ENCODE results near the gene KLHL25. TPM values are rescaled to one million over a fixed set of nuclear protein-coding genes. Genes with fewer than 3 reads are reported as not detected.

The KLHL25 gene
- total RNA-seq, 1 donor from 2014 or later: 11.0 TPM

- Mint-ChIP-seq H3K9me3 (no peaks in the 10 kb centered on the region), H3K27me3 (ENCODE audit: insufficient read depth) (peaks cover 4% of the 10 kb centered on the region), H3K27ac (no peak overlapping the region), H3K36me3 (ENCODE audit: low read depth) (peaks cover 2% of the 10 kb centered on the region), H3K4me3 (peak overlapping the region; percentile 88), H3K4me1 (ENCODE audit: low read depth) (peaks cover 28% of the 10 kb centered on the region)
- DNase-seq (ENCODE audit: low spot score): no peak
- intact Hi-C loops (cut with micrococcal nuclease): loop anchor here (1.0 to 10.0 kb wide), 6 partner anchors 65 to 1871 kb away; partner anchors contain the start of genes AKAP13 and PDE8A
Measured at GRCh38 chr15:85795337-85796305, 896 bp upstream of the KLHL25 start.

- Mint-ChIP-seq H3K36me3 (ENCODE audit: low read depth) (peaks cover 6% of the 10 kb centered on the region), H3K27ac (peak overlapping the region; percentile 61), H3K9me3 (no peaks in the 10 kb centered on the region), H3K4me3 (peak overlapping the region; percentile 91), H3K27me3 (ENCODE audit: insufficient read depth) (peaks cover 4% of the 10 kb centered on the region), H3K4me1 (ENCODE audit: low read depth) (peaks cover 31% of the 10 kb centered on the region)
- peak; percentile 40 for DNase-seq (ENCODE audit: low spot score)
- intact Hi-C loops (cut with micrococcal nuclease): loop anchor here (1.0 to 10.0 kb wide), 8 partner anchors 9 to 1869 kb away; partner anchors contain the start of gene AKAP13
Measured at GRCh38 chr15:85793641-85794597, 806 bp downstream of the KLHL25 start.

- intact Hi-C loops (cut with micrococcal nuclease): loop anchor here (1.0 to 10.0 kb wide), 7 partner anchors 8 to 1868 kb away; partner anchors contain the start of gene AKAP13
- Mint-ChIP-seq H3K27me3 (ENCODE audit: insufficient read depth) (peaks cover 4% of the 10 kb centered on the region), H3K9me3 (no peaks in the 10 kb centered on the region), H3K4me1 (ENCODE audit: low read depth) (peaks cover 31% of the 10 kb centered on the region), H3K4me3 (peak overlapping the region; percentile 91), H3K27ac (peak overlapping the region; percentile 61), H3K36me3 (ENCODE audit: low read depth) (peaks cover 6% of the 10 kb centered on the region)
- DNase-seq (ENCODE audit: low spot score): no peak
Measured at GRCh38 chr15:85792912-85793590, 1.7 kb downstream of the KLHL25 start.

- Mint-ChIP-seq H3K4me3 (peak overlapping the region; percentile 91), H3K4me1 (ENCODE audit: low read depth) (peaks cover 37% of the 10 kb centered on the region), H3K27ac (no peak overlapping the region), H3K36me3 (ENCODE audit: low read depth) (peaks cover 9% of the 10 kb centered on the region), H3K9me3 (no peaks in the 10 kb centered on the region), H3K27me3 (ENCODE audit: insufficient read depth) (peaks cover 4% of the 10 kb centered on the region)
- intact Hi-C loops (cut with micrococcal nuclease): loop anchor here (5.0 to 10.0 kb wide), 5 partner anchors 175 to 1867 kb away; partner anchors contain the start of gene AKAP13
- no peak for DNase-seq (ENCODE audit: low spot score)
Measured at GRCh38 chr15:85792102-85792731, 2.5 kb downstream of the KLHL25 start.

- Mint-ChIP-seq H3K36me3 (ENCODE audit: low read depth) (peaks cover 9% of the 10 kb centered on the region), H3K9me3 (no peaks in the 10 kb centered on the region), H3K27me3 (ENCODE audit: insufficient read depth) (no peaks in the 10 kb centered on the region), H3K27ac (no peak overlapping the region), H3K4me3 (no peak overlapping the region), H3K4me1 (ENCODE audit: low read depth) (peaks cover 46% of the 10 kb centered on the region)
- DNase-seq (ENCODE audit: low spot score): no peak
- intact Hi-C loops (cut with micrococcal nuclease): loop anchor here (5.0 to 10.0 kb wide), 2 partner anchors 43 to 475 kb away; no protein-coding TSS in a partner anchor
Measured at GRCh38 chr15:85789496-85789875, 5.2 kb downstream of the KLHL25 start.

- DNase-seq (ENCODE audit: low spot score): no peak
- Mint-ChIP-seq H3K4me1 (ENCODE audit: low read depth) (peaks cover 49% of the 10 kb centered on the region), H3K9me3 (no peaks in the 10 kb centered on the region), H3K27me3 (ENCODE audit: insufficient read depth) (no peaks in the 10 kb centered on the region), H3K4me3 (no peak overlapping the region), H3K36me3 (ENCODE audit: low read depth) (peaks cover 9% of the 10 kb centered on the region), H3K27ac (no peak overlapping the region)
- intact Hi-C loops (cut with micrococcal nuclease): loop anchor here (5.0 to 10.0 kb wide), 2 partner anchors 43 to 474 kb away; no protein-coding TSS in a partner anchor
Measured at GRCh38 chr15:85788771-85789495, 5.8 kb downstream of the KLHL25 start.

- Mint-ChIP-seq H3K4me3 (peak overlapping the region; percentile 65), H3K4me1 (ENCODE audit: low read depth) (peaks cover 49% of the 10 kb centered on the region)
Measured at GRCh38 chr15:85786781-85787114, 8.0 kb downstream of the KLHL25 start.

GRCh38 chr15:85785887-85786780, 8.6 kb downstream of the KLHL25 start:
- no peak for DNase-seq (ENCODE audit: low spot score)
- Mint-ChIP-seq H3K9me3 (no peaks in the 10 kb centered on the region), H3K27me3 (ENCODE audit: insufficient read depth) (no peaks in the 10 kb centered on the region), H3K4me1 (ENCODE audit: low read depth) (peaks cover 52% of the 10 kb centered on the region), H3K36me3 (ENCODE audit: low read depth) (peaks cover 14% of the 10 kb centered on the region), H3K4me3 (peak overlapping the region; percentile 68), H3K27ac (peak overlapping the region; percentile 86)
- intact Hi-C loops (cut with micrococcal nuclease): loop anchor here (1.0 to 10.0 kb wide), 4 partner anchors 7 to 471 kb away; no protein-coding TSS in a partner anchor

More at GRCh38 chr15:85786781-85787114, 8.0 kb downstream of the KLHL25 start:
- Mint-ChIP-seq H3K36me3 (ENCODE audit: low read depth) (peaks cover 12% of the 10 kb centered on the region), H3K27ac (no peak overlapping the region), H3K27me3 (ENCODE audit: insufficient read depth) (no peaks in the 10 kb centered on the region), H3K9me3 (no peaks in the 10 kb centered on the region)
- intact Hi-C loops (cut with micrococcal nuclease): loop anchor here (5.0 to 10.0 kb wide), 2 partner anchors 46 to 472 kb away; no protein-coding TSS in a partner anchor
- DNase-seq (ENCODE audit: low spot score): no peak

GRCh38 chr15:85782064-85782463, 12.7 kb downstream of the KLHL25 start:
- Mint-ChIP-seq H3K4me3 (peak overlapping the region; percentile 40), H3K9me3 (no peaks in the 10 kb centered on the region), H3K36me3 (ENCODE audit: low read depth) (peaks cover 10% of the 10 kb centered on the region), H3K27ac (peak overlapping the region; percentile 68), H3K4me1 (ENCODE audit: low read depth) (peaks cover 62% of the 10 kb centered on the region), H3K27me3 (ENCODE audit: insufficient read depth) (no peaks in the 10 kb centered on the region)
- no peak for DNase-seq (ENCODE audit: low spot score)
- intact Hi-C loops (cut with micrococcal nuclease): loop anchor here (10.0 kb wide), 1 partner anchor 467 kb away; no protein-coding TSS in a partner anchor

- H3K4me3 Mint-ChIP-seq: no peak overlapping the region
- no peak overlapping the region for H3K27ac Mint-ChIP-seq
- DNase-seq (ENCODE audit: low spot score): no peak
- intact Hi-C loops (cut with micrococcal nuclease): loop anchor here (10.0 kb wide), 1 partner anchor 466 kb away; no protein-coding TSS in a partner anchor
- H3K9me3 Mint-ChIP-seq: no peaks in the 10 kb centered on the region
- H3K36me3 Mint-ChIP-seq (ENCODE audit: low read depth): peaks cover 10% of the 10 kb centered on the region
- peaks cover 55% of the 10 kb centered on the region for H3K4me1 Mint-ChIP-seq (ENCODE audit: low read depth)
- H3K27me3 Mint-ChIP-seq (ENCODE audit: insufficient read depth): no peaks in the 10 kb centered on the region
Measured at GRCh38 chr15:85781099-85781498, 13.6 kb downstream of the KLHL25 start.
